ENCODE data around the gene DYRK3. TPM values are rescaled to one million over a fixed set of nuclear protein-coding genes. Genes with fewer than 3 reads are reported as not detected.
A peak's percentile ranks its signal among the peaks of the same experiment; 100 is the strongest.

The DYRK3 gene
- total RNA-seq, 1 donor from 2014 or later = 12.1 TPM

DNA sequence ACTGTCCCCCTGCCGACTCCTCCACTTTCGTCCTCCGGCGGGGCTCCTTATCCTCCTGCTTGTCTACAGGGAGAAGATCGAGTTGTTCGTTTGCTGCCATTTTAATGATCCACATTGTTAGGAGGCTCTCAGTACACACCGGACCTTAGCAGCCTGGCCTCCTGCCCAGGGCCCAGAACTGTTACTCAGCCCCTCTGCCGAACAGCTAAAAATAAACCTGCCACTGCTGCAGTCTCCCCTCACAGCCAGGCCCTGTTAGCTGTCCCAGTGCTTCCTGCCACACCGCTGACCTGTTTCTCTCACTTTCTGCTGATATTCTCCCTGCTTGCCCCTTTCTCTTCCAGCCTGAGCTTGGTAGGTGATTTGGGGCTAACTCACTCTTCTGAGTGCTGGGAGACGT, 57.7 kb downstream of the DYRK3 start:
- no peak overlapping the region for H3K27ac Mint-ChIP-seq
- intact Hi-C loops (cut with micrococcal nuclease) = no loop called here
- no peaks in the 10 kb centered on the region for H3K27me3 Mint-ChIP-seq (ENCODE audit: low read depth)

DNA sequence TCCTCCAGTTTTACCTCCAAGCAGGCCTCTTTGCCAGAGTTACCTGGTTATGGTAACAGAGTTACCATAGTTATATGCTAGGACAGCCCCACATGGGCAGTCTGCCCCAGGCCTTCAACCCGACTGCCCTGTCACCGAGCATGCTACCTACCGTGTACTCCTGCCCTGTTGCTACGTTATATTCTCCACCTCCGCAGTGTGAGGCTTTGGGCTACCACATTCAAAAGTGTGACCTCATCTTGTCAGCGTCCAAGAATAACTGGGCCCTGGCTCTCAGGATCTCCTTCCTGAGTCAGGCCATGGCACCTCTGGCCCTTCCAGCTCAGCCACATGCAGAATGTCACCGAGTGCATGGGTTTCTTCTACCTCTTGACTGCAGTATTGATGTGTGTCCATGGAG, 58.3 kb downstream of the DYRK3 start:
- Mint-ChIP-seq H3K4me3 (ENCODE audit: low read depth) (no peak overlapping the region), H3K27ac (no peak overlapping the region), H3K4me1 (ENCODE audit: low read depth) (peaks cover 57% of the 10 kb centered on the region), H3K27me3 (ENCODE audit: low read depth) (no peaks in the 10 kb centered on the region), H3K9me3 (no peaks in the 10 kb centered on the region), H3K36me3 (ENCODE audit: low read depth) (peaks cover 42% of the 10 kb centered on the region)
- DNase-seq (ENCODE audit: low spot score) = no peak
- intact Hi-C loops (cut with micrococcal nuclease) = no loop called here

More for the DNA sequence above, 57.7 kb downstream of the DYRK3 start:
- H3K36me3 Mint-ChIP-seq (ENCODE audit: low read depth) = peaks cover 42% of the 10 kb centered on the region
- DNase-seq (ENCODE audit: low spot score) = no peak
- no peaks in the 10 kb centered on the region for H3K9me3 Mint-ChIP-seq
- no peak overlapping the region for H3K4me3 Mint-ChIP-seq (ENCODE audit: low read depth)
- H3K4me1 Mint-ChIP-seq (ENCODE audit: low read depth) = peaks cover 61% of the 10 kb centered on the region

DNA sequence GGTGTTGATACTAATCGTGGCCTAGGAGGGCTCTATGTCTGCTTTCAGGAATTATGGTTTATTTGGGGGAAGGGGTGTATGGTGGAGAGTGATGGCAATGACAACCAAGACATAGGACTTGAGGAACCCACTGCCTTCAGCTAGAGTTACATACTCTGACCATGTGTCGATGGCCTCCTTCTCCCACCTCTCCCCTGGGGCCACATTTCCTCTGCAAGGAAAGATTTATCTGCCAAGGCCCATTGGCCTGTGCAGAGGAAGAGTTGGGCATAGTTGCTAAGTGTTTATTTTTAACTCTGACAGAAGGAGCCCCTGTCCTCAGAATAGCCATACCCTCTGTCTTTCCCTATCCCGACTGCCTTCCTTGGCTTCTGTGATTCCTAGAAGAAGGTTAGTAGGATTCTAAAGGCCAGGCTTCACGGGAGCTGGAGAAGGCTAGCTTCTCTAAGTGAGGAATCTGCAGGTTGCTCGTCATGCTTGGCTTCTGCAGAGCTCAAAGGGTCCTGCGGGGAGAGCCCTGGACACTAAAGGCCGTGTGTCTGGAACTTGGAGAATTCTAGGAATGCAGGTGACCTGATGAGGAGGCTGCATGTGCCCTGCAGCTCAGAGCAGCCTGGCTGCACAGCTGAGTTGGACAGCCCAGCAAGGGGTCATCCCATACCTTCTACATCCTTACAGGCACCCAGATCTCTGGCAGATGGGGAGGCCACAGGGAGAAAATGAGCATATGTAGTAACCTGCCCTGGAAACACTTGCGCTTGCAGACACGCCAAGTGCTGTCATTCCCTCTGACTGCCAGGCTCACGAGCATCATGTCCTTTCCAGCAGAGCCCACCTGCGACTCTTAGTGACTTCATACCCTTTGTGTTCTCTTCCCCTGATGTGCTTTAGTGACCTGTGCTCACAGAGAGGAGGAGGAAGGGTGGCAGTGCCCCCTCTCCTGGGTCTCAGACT, 59.1 kb downstream of the DYRK3 start:
- H3K4me1 Mint-ChIP-seq (ENCODE audit: low read depth) = peaks cover 60% of the 10 kb centered on the region
- no peak for DNase-seq (ENCODE audit: low spot score)
- intact Hi-C loops (cut with micrococcal nuclease) = no loop called here
- H3K36me3 Mint-ChIP-seq (ENCODE audit: low read depth) = peaks cover 47% of the 10 kb centered on the region
- H3K9me3 Mint-ChIP-seq = no peaks in the 10 kb centered on the region
- H3K27me3 Mint-ChIP-seq (ENCODE audit: low read depth) = no peaks in the 10 kb centered on the region
- no peak overlapping the region for H3K27ac Mint-ChIP-seq
- no peak overlapping the region for H3K4me3 Mint-ChIP-seq (ENCODE audit: low read depth)

DNA sequence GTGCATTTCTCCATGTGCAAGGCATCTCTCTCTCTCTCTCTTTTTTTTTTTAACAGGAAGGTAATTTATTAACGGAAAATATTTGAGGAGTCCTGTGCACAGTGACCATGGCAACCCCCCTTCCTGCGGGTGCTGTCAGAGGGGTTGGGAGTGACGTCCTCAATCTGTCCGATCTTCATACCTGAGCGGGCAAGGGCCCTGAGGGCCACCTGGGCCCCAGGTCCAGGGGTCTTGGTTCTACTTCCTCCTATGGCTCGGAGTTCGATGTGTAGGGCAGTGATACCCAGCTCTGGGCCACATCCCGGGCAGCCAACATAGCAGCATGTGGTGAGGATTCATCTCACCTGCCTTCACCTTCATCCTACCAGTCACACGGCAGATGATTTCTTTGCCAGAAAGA, 60.4 kb downstream of the DYRK3 start:
- H3K4me1 Mint-ChIP-seq (ENCODE audit: low read depth) = peaks cover 62% of the 10 kb centered on the region
- H3K36me3 Mint-ChIP-seq (ENCODE audit: low read depth) = peaks cover 50% of the 10 kb centered on the region
- H3K9me3 Mint-ChIP-seq = no peaks in the 10 kb centered on the region

DNA sequence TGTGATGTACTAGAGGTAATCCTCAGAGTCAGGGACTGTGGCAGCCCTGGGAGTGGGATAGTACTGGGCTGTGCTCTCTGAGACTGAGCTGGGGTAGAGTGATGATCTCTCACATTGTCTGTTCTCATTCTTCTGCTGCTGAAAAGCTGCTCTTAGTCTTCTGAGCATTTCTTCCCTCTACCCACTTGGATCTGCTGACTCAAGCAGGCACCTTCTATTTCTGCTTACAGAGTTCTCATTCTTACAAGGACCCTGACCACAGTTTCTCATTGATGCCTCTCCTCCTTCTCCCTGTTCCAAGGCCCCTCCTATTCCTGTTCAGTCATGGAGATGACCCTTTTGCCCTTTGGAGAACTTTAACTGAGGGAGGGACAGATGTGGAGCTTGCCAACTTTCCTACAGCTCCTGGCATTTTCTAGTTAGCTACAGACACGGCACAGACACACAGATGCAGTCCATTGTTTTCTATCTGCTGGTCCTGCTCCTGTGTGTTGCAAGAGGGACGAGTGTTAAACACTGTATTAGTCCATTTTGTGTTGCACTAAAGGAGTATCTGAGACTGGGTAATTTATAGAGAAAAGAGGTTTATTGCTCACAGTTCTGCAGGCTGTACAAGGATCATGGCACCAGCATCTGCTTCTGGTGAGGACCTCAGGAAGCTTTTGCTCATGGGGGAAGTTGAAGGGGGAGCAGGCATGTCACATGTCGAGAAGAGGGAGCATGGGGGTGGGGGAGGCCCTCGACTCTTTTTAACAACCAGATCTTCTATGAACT, 61.7 kb downstream of the DYRK3 start:
- peak overlapping the region; percentile 4 for H3K27ac Mint-ChIP-seq
- intact Hi-C loops (cut with micrococcal nuclease) = no loop called here
- no peak overlapping the region for H3K4me3 Mint-ChIP-seq (ENCODE audit: low read depth)
- H3K27me3 Mint-ChIP-seq (ENCODE audit: low read depth) = no peaks in the 10 kb centered on the region
- peaks cover 50% of the 10 kb centered on the region for H3K36me3 Mint-ChIP-seq (ENCODE audit: low read depth)
- H3K9me3 Mint-ChIP-seq = no peaks in the 10 kb centered on the region
- DNase-seq (ENCODE audit: low spot score) = no peak
- peaks cover 59% of the 10 kb centered on the region for H3K4me1 Mint-ChIP-seq (ENCODE audit: low read depth)

More for the DNA sequence above, 60.4 kb downstream of the DYRK3 start:
- H3K27ac Mint-ChIP-seq = no peak overlapping the region
- DNase-seq (ENCODE audit: low spot score) = no peak
- intact Hi-C loops (cut with micrococcal nuclease) = no loop called here
- no peaks in the 10 kb centered on the region for H3K27me3 Mint-ChIP-seq (ENCODE audit: low read depth)
- no peak overlapping the region for H3K4me3 Mint-ChIP-seq (ENCODE audit: low read depth)

DNA sequence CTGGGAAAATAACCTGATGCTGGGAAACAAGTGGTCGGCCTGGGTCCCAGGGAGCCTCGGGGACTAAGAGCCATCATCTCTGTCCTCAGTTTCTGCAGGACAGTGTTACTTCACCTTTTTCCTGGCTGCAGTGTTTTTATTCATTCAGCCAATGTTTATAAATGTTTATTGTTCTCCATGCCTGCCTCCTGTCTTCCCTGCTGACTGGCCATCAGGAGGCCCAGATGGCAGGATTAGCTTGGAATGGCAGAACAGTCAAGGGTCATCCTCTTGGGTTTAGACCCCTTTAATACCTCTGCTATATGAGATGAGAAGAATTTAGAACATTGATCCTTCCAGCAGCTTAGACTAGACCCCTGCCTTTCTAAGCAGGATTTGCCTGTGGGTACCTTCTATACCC, 62.7 kb downstream of the DYRK3 start:
- no peak for DNase-seq (ENCODE audit: low spot score)
- H3K27me3 Mint-ChIP-seq (ENCODE audit: low read depth) = no peaks in the 10 kb centered on the region
- peaks cover 60% of the 10 kb centered on the region for H3K4me1 Mint-ChIP-seq (ENCODE audit: low read depth)
- intact Hi-C loops (cut with micrococcal nuclease) = no loop called here
- H3K4me3 Mint-ChIP-seq (ENCODE audit: low read depth) = no peak overlapping the region
- no peak overlapping the region for H3K27ac Mint-ChIP-seq
- H3K9me3 Mint-ChIP-seq = no peaks in the 10 kb centered on the region
- peaks cover 51% of the 10 kb centered on the region for H3K36me3 Mint-ChIP-seq (ENCODE audit: low read depth)

Other genes with a start within 250 kb of the DYRK3 start
- gene IKBKE, start 165.1 kb upstream of the DYRK3 start, total RNA-seq = 33.8 and 33.9 TPM in 2 replicates
- gene RASSF5, start 128.0 kb upstream of the DYRK3 start, total RNA-seq = 180 and 182 TPM in 2 replicates
- gene EIF2D, start 23.1 kb upstream of the DYRK3 start, total RNA-seq = 72.7 and 73.3 TPM in 2 replicates
- 92.3 and 98.8 TPM in 2 replicates for gene MAPKAPK2, start 49.4 kb downstream of the DYRK3 start, total RNA-seq
- gene IL19, start 135.2 kb downstream of the DYRK3 start, total RNA-seq = not detected in 2 replicates
- gene IL10, start 137.0 kb downstream of the DYRK3 start, total RNA-seq = 4.2 and 5.8 TPM in 2 replicates
- not detected in 2 replicates for gene IL20, start 230.1 kb downstream of the DYRK3 start, total RNA-seq